Sciatic nerve (tissue), 2 donors: ENCODE measurements around the gene C14orf180. TPM values are rescaled to one million over a fixed set of nuclear protein-coding genes. Genes with fewer than 3 reads are reported as not detected.

Experiments
- ATAC-seq: fragments of 200-7000 bp; cut with Tn5 transposase; one replicate; pipeline ENCODE4 v1.9.1; 2020; ENCODE audit warnings: mild to moderate bottlenecking, moderate library complexity
- DNase-seq: peaks from one replicate; pipeline ENCODE4 v3.0.0-alpha.2; 2020; ENCODE audit warnings: low spot score
- intact Hi-C: fragments of 100-400 bp; cut with DNase I; formaldehyde crosslinking; loops from one replicate; pipeline ENCODE4 v1.14.2; 2022
- total RNA-seq: library from RNA; stranded (reverse); fragmentation: NEBNext Ultra II Directional; extraction: Animal tissue kit (Norgen Biotek cat#: 25700); gene quantifications from one replicate; pipeline ENCODE4 v1.2.1, GENCODE V29; 2021
- donor health status: DM: no; HTN: no; CAD: no.
- donor health status: DM: no; HTN: no; CAD: no.

The C14orf180 gene
- total RNA-seq, 1 donor from 2014 or later, result 4.7 TPM

DNA sequence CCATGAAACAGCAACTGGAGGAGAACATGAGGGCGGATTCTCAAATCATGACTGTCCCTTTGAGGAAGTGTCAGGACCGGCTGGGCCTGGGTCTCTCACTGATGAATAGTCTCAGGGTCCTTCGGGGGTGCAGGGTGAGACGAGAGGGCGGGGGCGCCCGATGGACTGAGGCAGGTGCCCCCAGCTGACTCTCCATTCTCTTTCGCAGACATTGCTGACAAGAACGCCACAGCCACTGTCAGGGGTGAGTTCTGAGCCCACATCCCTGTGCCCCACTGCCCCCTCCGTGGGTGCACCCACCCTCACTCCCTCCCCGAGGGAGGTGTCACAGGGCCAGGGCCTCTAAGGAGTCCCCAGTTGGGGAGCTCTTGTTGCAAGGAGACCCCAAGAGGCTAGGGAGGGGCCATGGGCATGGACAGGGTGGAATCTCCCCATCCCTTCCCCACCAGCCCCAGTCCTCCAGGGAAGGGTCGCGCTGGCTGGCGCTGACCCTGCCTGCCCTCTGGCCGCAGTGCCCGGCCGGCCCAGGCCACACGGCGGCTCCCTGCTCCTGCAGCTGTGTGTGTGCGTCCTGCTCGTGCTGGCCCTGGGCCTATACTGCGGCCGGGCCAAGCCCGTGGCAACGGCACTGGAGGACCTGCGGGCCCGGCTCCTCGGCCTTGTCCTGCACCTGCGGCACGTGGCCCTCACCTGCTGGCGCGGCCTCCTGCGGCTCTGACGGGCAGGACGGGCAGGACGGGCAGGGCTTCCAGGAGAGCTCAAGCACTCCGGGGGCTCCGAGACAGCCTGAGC lies 8.7 kb downstream of the C14orf180 start:
- intact Hi-C loops, result no loop called here
- no peak for DNase-seq
- ATAC-seq, result no peak

DNA sequence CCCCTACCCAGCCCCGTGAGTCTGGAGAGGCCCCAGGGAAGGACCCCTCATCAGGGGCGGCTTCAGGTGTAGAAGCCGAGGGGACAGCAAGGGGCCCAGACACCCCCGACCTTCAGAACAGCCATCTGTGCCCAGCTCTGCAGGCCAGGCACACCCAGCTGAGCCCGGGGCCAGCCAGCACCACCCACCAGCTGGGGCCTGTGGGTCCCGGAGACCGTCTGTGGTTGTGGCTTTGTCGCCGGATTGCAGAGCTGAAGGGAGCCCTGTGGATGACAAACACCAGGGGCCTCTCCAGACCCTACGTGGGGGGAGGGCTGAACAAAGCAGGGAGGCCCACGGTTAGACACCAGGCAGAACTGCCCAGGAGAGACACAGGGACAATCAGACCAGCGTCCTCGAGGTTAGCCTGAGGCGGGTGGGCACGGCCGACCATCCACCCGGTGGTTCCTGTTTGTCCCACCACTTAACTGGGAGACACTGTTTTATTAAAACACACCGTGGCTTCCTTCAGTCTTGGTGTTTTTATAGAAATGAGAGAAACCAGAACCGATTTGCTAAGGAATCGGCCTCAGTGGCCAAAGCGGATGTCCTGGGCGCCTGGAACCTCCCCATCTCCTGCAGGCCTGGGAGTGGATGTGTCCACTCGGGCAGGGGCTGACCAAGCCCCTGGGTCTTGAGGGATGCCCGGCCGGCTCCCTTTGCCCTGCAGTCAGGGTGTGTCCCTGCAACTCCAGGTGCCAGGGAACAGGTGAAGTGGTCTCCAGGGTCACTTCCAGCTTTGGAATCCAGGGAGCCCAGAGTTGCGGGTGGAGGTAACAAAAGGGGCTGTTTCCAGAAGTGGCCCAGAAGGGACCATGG lies 10.0 kb downstream of the C14orf180 start:
- intact Hi-C loops, result no loop called here
- DNase-seq, result no peak
- ATAC-seq, result no peak

DNA sequence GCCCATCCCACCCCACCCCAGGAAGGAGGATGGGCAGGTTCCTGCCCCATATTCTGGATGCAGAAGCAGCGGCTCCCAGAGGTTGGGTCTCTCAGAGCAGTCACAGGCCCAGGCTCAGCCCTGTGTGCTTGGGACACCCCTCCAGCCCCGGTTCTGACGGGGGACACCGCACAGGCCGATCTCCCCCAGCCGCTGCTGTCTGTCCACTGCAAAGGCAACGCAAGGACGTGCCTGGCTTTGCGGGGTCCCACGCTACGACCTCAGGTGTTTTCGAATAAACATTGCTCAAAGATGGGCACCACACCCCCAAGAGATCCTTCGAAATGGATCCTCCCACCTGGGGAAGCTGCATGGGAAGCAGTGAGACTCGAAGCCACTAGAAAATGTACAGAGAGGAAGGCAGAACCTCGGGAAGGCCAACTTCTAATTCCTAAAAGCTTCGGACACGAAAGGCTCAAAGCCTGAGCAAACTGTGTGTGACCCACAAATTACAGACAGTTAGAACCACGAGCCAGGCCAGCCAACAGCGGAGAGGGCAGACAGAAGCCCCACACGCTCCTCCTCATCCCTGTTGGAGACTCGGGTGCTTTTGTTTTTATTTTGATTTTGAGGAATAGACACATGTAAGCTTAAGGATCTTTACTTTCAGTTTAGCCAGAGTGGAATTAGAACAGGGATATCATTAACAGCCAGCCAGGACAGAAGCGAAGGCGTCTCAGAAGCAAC lies 10.8 kb downstream of the C14orf180 start:
- intact Hi-C loops, result no loop called here
- ATAC-seq (no peak), DNase-seq (no peak)

DNA sequence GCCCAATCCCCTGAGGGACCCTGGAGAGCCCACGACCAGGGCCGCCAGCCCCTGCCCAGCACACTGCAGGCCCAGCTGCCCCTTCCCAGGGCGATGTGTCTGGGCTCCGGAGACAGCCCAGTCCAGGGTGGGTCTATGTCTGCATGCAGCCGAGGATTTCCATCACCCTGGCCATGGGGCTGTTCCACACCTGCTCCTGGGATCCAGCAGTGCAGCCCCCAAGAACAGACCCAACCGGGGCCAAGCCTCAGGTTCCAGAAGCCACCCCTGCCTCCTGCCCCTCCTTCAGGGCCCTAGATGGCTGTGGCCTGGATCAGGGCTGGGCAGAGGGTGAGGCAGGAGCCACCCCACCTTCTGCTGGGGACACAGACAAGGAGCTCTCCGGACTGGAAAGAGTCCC lies 11.5 kb downstream of the C14orf180 start:
- DNase-seq (no peak), ATAC-seq (no peak)
- intact Hi-C loops, result no loop called here

DNA sequence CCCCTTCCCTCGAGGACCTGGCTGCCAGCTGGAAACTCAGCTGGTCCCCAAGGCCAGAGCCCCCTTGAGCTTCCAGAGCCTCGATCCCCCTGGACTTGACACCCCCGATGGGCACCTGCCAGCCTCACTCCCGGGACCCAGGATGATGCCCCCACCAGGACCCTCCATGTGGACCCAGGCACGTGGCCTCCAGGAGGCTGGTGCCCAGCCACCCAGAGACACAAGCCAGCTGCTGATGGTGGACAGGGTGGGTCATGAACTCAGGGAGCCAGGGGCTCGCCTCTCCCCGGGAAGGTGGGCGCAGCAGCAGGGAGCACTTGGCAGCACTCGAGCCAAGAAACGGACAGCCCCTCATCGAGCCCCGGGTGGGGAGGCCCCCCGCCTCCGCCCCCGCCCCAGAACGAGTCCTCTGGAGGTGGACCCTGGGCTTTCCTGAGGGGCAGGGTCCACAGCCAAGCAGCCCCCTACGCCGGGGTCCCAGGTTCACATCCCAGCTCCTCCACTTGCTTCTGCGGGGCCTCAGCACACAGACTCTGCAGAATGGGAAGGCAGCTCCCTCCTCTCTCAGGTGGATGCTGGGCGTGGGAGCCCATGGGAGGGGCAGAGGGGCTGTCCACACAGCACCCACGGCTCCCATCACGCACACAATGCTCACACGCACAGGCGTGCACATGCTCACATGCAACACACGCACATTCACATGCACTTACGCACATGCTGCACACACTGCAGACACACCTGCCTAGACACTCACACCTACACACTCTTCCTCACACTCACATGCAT lies 12.1 kb downstream of the C14orf180 start:
- DNase-seq (no peak), ATAC-seq (no peak)
- intact Hi-C loops, result no loop called here

DNA sequence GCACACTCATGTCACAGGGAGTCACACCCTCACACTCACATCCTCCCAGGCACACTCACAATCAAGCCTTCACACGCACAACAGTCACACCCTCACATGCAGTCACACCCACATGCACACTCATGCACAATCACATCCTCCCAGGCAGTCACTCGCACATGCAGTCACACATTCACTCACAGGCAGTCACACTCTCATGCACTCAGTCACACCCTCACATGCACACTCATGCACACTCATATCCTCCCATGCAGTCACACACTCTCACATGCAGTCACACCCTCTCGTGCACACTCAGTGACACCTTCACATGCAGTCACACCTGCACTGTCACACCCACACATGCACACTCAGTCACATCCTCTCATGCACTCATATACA lies 12.7 kb downstream of the C14orf180 start:
- intact Hi-C loops, result no loop called here
- no peak for DNase-seq
- no peak for ATAC-seq

DNA sequence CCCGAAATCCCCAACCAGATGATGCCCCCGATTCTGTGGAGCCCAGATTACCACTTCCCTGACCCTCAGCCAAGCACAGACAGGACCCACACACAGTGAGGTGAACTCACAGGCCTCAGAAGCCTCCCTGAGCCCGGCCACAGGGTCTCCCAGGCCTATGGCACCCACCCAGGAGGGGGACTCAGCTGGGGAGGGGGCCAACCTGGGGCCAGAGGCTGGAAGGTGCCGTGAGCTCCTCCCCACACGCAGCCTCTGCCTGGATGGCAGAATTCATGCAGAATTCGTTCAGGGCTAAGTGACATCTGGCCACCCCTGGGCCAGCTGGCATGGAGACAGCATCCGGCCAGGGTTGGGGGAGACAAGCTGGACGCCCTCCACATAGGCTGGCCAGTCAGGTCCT lies 13.2 kb downstream of the C14orf180 start:
- intact Hi-C loops, result no loop called here
- no peak for ATAC-seq
- no peak for DNase-seq

DNA sequence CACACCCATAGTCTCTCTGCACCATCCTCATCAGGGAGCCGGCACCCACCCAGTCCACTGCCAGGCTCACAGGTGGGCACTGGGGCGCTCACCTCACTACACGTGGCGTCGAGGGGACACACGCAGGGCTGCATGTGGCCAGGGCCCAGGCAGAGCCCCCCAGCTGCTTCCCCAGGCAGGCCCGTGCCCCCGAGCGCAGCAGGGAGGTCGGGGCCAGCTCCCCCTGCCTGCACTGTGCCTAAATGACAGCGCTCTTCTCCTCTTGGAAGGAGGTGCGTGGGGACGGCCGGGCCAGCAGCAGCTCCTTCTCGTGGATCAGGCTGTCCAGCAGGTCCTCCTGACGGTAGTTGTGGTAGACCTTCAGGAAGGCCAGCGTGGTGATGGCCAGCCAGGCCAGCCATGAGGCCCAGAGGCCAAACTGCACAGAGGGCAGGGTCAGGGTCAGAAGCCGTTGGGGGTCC lies 13.7 kb downstream of the C14orf180 start:
- intact Hi-C loops, result no loop called here
- no peak for DNase-seq

DNA sequence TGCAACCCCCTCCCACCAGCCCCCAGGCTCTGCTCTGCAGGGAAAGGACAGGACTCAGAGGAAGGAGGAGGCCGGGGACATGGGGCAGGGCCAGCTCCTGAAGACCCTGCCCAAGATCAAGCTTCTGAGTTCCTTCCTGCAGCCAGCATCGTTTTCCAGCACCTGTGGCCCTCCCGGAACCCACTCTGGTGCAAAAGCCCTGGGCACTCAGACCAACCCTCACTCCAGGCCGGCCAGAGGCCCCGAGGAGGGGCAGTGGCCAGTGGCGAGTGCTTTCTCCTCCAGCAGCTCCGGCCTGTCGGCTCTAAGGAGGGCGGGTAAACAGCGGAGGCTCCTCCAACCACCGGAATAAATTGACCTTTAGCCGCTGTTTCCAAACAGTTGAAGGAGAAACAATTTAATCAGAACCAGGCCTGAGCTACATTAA lies 14.2 kb downstream of the C14orf180 start:
- no peak for DNase-seq
- ATAC-seq, result peak; percentile 68
- intact Hi-C loops, result no loop called here

More for the DNA sequence above, 13.7 kb downstream of the C14orf180 start:
- peak; percentile 18 for ATAC-seq

DNA sequence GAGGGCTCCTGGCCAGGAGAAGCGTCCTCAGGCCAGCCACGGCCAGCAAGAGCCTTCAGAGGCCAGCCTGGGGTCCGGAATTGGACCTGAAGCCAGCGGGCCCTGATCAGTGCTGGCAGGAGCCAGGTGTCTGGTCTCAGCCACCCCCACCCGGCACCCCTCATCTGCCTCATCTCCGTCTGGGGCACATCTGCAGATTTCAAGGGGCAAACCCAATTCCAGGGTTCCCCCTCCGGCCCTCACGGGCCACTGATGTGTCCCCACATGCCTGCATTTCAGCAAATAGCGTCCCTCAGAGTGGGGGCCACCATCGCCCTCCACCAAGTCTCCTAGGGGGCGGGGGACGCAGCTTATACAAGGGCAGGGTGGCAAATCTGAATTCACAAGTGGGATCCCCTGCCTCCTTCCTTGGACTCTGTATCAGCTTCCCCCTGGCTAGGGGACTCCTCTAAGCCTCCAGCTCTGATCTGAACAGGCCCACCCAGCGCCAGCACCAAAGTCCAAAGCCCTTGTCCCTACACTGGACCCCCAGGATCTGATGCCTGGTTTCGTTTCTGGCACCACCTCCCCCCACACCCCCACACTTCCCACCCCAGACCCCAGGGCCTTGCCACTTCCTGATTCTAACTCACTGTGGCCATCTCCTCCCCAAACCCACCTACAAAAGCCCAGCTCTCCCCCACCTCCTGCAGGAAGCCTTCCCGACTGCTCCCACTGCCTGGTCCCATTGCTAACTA lies 14.9 kb downstream of the C14orf180 start:
- ATAC-seq (peak; percentile 3), DNase-seq (no peak)
- intact Hi-C loops, result no loop called here

DNA sequence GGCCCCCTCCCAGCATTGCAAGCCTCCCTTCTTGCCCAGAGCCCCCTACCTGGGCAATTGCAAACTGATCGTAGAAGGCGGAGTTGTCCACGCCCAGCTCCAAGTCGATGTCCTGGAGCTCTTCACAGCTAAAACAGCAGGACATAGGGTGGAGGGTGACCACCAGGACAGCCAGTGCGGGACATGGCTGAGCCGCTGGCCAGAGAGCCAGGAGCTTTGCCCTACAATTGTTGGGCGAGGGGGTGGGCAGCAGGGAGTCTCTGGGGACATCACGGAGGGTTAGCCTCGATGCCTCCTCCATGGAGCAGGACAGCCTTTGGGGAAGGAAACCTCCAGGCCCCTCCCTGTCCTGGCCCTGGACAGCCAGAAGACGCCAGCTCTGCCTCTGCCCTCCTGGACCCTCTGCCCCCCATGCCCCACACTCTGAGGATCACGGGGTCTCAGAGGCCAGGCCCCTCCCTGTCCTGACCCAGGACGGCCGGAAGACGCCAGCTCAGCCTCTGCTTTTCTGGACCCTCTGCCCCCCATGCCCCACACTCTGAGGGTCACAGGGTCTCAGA lies 15.6 kb downstream of the C14orf180 start:
- ATAC-seq (no peak), DNase-seq (no peak)
- intact Hi-C loops, result no loop called here

DNA sequence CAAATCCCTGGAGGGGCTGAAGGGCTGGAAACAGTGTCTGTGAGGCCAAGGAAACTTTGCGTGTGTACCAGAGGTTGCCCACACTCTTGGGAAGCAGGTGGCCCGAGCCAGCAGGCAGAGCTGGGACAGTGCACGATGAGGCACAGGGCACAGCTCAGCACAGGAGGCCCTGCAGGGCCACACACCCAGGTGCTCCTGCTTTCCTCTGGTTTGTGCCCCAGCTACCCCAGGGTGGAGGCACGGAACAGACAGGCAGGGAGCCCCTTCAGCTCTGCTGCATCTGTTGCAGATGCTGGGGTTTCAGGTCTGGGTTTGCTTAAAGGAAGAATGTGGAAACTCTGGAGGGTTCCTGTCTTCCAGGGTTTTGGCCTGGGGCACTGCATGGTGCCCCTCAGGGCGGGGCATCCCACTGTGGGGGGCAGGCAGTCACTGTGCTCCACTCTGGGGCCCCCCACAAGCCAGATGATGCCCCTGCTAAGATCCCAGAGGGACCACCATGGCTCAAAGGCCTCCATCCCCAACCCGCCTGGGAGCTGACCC lies 16.4 kb downstream of the C14orf180 start:
- intact Hi-C loops, result no loop called here

DNA sequence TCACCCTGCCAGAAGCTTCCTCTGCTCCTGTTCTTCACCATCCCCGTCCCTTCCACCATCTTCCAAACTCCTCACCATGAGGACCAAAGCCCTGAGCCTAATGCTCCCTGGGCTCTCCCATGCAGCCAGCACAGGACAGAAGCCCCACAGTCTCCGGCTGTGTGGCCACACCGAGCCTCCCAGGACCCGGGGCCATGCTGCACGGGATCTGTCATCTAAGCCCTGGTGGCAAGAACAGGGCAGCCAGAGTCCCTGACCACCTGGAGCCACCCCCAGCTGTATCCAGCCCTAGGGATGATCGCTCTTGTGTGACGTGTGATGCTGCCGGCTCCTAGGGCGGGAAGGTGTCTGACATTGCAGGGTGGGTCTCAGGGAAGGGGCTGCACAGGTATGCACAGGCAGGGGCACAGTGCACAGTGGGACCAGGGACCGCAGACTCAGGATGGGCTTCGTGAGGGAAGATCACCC lies 16.9 kb downstream of the C14orf180 start:
- intact Hi-C loops, result no loop called here
- ATAC-seq (no peak), DNase-seq (no peak)

More for the DNA sequence above, 16.4 kb downstream of the C14orf180 start:
- DNase-seq (no peak), ATAC-seq (no peak)

DNA sequence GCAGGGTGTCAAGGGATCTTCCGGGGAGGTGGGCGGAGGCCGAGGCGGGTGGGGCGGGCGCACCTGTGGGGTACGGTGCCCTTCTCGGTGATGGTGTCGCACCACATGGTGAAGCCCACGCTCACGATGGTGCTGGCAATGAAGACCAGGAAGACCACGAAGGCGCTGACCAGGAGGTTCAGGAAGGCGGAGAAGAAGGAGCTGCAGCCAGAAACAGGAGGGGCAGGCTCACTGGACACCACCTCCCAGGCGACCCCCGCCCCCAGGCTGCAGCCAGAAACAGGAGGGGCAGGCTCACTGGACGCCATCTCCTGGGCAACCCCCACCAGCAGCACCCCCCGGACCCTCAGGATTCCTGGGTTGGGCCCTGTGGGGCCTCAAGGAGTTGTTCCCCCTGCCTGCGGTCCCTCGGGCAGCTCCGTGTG lies 17.4 kb downstream of the C14orf180 start:
- ATAC-seq (no peak), DNase-seq (no peak)
- intact Hi-C loops, result no loop called here

DNA sequence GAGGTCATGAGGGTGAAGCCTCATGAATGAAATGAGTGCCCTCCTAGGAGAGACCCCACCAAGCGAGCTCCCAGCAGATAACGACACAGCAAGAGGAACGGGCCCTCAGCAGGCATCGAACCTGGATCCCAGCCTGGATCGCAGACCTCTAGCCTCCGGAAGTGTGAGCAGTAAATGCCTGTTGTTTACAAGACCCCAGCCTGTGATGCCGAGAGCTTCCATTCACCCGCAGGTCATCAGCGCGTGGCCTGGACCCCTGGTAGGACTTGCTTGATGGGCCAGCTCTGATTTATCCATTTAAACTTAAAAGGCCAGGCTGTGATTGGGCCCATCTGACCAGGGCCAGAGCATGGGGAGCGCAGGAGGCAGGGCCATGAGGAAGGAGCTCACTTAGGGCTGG lies 18.0 kb downstream of the C14orf180 start:
- intact Hi-C loops, result no loop called here
- ATAC-seq (no peak), DNase-seq (no peak)

DNA sequence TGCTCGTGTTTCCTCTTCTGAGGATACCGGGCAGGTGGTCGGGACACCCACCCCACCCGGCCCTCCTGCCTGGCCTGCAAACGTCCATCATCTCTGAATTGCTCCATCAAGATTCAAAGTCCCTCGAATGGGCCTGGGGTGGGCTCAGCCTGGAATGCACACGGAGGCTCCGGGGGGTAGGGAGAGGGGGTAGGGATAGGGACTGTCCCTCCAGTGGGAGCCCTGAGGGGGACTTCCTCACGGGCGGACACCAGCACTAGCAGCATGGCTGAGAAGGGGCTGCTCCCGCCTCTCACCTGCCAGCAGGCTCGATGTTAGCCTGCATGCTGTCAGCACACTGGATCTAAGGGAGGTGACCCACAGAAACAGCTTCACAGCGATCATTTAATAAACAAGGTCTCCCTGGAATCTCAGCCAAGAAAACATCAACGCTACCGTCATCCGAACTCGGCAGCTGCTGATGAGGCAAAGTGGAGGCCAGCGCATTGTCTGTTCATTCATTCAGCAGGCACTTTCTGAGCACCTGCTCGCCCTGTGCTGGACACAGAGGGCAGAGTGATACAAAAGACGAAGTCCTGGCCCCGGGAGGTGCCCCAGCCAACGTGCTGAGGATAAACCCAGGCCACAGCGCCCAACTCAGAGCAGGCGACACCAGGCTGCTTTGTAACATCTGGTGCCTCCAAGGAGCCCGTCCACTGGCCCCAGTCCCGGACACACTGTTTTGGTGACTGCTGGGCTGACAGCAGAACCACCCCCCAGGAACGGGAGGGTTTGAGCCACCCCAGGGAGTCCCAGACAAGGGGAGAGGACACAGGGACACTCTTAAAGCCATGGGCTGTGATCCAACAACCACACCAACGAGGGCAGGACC lies 18.7 kb downstream of the C14orf180 start:
- intact Hi-C loops, result no loop called here
- ATAC-seq (no peak), DNase-seq (no peak)

DNA sequence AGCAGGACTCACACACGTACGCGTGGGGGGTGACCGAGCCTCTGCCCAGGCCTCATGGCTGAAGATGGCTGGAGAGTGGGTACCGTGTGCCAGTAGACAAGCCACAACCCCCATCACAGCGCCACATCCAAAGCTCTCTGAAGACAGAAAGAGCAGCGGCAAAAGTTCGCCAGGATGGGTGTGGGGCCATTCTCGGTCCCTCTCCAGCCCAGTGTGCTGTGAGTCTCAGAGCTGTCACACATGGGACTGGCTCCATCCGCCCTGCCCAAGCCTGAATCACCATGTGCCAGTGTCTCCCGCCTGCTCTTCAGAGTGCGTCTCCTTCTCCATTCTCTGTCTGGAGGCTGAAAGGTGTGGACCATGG lies 19.3 kb downstream of the C14orf180 start:
- intact Hi-C loops, result no loop called here
- ATAC-seq, result no peak
- DNase-seq, result no peak
